GM21825 (cell line): ENCODE measurements around the gene EIF4G3.
"Not testable (repeated sequence)": the region's sequence is repeated elsewhere in the genome, so short reads cannot be mapped to it uniquely, and the experiment has no call there.

Source experiments
- ATAC-seq: cut with Tn5 transposase; IDR thresholded peaks from one replicate; pipeline ENCODE4 v1.9.1; 2021; ENCODE audit warnings: mild to moderate bottlenecking, moderate library complexity; ENCODE audit not compliant: unreplicated experiment

The EIF4G3 gene

DNA sequence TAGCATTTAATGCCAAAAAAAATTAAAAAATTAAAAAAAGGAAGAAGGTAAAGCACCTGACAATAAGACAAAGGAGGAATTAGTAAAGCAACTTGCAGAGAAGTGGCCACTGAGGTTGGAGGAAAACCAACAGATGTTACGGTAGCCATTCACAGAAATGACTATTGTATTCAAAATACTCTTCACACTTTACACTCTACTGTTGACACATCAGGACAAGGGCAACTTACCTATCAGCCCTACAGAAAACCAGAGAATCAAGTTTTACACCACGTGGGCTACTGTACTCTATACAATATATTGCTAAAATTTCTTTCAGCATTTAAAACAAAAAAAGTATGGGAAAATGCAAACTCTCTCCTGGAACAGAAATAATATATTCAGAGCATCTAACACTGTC lies 70.0 kb downstream of the EIF4G3 start:
- no peak for ATAC-seq

- ATAC-seq = no peak
Observed at GRCh38 chr1:21106238-21106637, 70.5 kb downstream of the EIF4G3 start.

DNA sequence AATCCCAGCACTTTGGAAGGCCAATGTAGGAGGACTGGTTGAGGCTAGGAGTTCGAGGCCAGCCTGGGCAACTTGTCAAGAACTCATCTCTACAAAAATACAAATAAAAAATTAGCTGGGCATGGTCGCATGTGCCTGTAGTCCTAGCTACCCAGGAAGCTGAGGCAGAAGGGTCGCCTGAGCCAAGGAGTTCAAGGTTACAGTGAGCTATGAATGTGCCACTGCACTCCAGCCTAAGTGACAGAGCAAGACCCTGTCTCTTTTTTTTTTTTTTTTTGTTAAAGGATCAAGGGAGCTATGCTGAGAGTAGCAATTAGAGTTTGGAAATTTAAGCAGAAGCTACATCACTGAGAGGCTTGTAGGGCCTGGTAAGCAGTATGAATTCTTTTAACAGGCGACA lies 70.9 kb downstream of the EIF4G3 start:
- ATAC-seq = no peak

- no peak for ATAC-seq
Observed at GRCh38 chr1:21104683-21105082, 72.0 kb downstream of the EIF4G3 start.

DNA sequence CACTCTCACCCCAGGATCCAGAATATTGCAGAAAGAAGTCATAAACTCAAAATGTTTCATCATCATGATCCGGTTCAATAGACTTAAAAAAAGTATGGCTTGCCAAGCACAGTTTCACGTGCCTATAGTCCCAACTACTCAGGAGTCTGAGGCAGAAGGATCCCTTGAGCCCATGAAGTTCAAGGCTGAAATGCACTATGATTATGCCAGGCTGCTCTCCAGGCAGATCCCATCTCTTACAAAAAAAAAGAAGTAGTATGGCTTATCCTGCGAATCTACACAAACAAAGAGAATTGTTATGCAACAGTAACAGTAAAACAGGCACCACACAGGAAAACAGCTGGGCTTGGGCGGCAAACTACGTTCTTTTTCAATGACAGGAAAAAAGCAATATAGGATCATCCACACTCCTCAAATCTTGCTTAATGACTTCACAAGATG lies 76.2 kb downstream of the EIF4G3 start:
- ATAC-seq = no peak

DNA sequence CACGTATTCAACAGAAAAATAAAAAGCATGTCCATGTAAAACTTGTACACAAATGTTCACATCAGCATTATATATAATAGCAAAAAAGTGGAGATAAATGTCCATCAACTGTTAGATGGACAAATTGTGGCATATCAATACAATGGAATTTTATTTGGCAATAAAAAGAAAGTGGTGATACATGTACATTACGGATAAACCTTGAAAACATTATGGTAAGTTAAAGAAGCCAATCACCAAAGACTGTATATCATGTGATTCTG lies 76.9 kb downstream of the EIF4G3 start:
- no peak for ATAC-seq

DNA sequence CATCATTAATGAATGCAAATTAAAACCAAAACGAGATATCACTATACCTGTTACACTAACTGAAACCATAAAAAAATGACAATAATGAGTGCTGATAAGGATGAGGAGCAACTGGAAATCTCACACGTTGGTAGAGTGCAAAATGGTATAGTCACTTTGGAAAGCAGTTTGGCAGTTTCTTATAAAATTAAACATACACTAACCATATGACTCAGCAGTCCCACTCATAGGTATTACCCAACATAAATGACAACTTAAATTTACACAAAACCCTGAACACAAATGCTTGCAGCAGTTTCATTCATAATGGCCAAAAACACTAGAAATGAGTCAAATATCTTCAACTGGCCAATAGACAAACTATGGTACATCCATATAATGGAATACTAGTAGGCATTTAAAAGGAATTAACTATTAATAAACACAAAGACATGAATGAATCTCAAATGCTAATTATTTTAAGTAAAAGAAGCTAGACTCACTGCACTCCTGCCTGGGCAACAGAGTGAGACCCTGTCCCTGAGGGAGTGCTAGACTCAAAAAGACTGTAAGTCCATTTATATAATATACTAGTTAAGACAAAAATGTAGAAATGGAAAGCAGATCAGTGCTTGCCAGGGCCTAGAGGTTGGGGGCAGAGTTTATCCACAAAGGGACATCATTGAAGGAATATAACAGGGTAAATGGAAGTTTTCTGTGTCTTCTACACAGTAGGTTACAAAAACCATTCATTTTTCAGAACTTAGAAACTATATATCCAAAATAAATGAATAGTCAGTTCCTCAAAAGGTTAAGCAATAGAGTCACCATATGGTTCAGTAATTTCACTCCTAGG lies 77.4 kb downstream of the EIF4G3 start:
- no peak for ATAC-seq

DNA sequence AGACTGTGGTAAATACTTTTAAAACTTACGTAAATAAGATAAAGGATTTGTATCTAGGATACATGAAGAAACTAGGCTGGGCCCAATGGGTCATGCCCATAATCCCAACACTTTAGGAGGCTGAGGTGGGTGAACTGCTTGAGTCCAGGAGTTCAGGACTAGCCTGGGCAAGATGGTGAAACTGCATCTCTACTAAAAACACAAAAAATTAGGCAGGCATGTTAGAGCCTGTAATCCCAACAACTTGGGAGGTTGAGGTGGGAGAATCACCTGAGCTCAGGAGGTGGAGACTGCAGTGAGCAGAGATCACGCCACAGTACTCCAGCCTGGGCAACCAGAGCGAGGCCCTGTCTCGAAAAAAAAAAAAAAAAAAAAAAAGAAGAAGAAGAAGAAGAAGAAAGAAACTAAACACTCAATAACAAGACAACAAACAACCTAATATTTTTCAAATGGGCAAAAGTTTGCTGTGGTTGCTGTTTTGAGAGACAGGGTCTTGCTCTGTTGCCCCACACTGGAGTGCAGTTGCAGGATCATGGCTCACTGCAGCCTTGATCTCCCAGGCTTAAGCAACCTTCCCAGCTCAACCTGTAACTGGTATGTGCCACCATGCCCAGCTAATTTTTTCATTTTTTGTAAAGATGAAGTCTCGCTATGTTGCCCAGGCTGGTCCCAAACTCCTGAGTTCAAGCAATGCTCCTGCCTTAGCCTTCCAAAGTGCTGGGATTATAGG lies 78.3 kb downstream of the EIF4G3 start:
- no peak for ATAC-seq

DNA sequence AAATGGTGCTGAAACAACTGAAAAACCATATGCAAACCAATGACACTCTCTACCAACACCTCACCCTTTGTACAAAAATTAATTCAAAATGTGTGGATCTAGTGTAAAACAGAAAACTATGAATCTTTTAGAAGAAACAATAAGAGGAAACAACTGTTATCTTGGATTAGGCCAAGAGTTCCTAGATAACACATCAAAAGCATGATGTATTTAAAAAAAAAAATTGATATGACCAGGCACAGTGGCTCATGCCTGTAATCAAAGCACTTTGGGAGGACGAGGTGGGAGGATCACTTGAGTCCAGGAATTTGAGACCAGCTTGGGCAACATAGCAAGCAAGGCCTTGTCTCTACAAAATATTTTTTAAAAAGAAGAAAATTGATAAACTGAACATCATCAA lies 79.0 kb downstream of the EIF4G3 start:
- no peak for ATAC-seq

DNA sequence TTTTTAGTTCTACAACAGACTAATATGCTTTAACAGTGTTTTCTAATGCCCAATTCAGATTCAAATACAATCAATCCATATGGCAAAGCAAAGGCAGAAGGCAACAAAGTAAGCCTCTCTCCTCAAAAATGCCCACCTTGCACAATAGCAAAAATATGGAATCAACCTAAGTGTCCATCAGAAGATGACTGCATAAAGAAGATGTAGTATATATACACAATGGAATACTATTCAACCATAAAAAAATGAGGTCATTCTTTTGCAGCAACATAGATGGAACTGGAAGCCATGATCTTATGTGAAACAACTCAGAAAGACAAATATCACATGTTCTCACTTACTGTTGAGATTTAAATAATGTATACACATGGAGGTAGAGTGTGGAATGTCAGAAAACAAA lies 80.7 kb downstream of the EIF4G3 start:
- ATAC-seq = no peak

DNA sequence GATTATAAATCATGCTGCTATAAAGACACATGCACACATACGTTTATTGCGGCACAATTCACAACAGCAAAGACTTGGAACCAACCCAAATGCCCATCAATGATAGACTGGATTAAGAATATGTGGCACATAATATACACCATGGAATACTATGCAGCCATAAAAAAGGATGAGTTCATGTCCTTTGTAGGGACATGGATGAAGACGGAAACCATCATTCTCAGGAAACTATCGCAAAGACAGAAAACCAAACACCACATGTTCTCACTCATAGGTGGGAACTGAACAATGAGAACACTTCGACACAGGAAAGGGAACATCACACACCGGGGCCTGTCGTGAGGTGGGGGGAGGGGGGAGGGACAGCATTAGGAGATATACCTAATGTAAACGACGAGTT lies 82.4 kb downstream of the EIF4G3 start:
- ATAC-seq = not testable (repeated sequence)

DNA sequence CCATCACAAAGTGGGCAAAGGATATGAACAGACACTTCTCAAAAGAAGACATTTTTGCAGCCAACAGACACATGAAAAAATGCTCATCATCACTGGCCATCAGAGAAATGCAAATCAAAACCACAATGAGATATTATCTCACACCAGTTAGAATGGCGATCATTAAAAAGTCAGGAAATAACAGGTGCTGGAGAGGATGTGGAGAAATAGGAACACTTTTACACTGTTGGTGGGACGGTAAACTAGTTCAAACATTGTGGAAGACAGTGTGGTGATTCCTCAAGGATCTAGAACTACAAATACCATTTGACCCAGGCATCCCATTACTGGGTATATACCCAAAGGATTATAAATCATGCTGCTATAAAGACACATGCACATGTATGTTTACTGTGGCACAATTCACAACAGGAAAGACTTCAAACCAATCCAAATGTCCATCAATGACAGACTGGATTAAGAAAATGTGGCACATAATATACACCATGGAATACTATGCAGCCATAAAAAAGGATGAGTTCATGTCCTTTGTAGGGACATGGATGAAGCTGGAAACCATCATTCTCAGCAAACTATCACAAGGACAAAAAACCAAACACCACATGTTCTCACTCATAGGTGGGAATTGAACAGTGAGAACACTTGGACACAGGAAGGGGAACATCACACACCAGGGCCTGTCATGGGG lies 83.3 kb downstream of the EIF4G3 start:
- ATAC-seq = not testable (repeated sequence)

- ATAC-seq = not testable (repeated sequence)
Observed at GRCh38 chr1:21092545-21092944, 84.2 kb downstream of the EIF4G3 start.

- ATAC-seq = not testable (repeated sequence)
Observed at GRCh38 chr1:21091053-21091690, 85.5 kb downstream of the EIF4G3 start.

DNA sequence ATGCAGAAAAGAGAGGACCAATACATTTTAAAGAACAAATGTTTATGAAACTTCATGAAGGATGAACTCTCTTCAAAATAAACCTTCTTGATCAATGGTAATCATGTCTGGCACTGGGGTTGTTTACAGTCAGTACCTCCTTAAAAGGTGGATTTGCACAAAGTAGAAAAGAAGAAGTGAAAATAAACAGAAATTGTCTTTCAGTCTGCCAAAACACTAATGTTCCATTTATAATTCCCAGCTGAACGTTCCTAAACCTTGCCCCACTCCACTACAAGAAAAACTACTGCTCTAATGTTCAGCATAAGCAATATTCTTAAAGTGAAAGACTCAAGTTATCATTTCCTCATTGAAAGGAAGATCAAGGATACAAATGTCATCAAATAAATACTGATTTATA lies 86.2 kb downstream of the EIF4G3 start:
- no peak for ATAC-seq

DNA sequence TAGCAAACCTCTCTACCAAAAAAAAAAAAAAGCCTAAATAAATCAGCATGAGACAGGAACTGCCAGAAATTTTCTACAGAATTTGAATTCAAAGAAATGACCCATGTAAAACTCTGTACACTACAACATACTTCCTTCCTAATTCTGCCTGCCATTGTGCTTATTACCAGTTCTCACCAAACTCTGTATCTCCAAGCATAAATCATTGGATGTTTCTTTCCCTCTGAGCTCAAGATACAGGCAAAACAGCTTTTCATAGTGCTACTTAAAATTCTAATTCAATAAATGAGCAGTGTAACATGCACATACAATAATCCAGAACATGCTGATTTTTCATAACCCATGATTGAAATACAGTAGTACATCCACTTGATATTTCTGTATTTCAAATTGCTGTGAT lies 87.0 kb downstream of the EIF4G3 start:
- ATAC-seq = no peak

GRCh38 chr1:21089299-21089698 lies 87.4 kb downstream of the EIF4G3 start:
- no peak for ATAC-seq

DNA sequence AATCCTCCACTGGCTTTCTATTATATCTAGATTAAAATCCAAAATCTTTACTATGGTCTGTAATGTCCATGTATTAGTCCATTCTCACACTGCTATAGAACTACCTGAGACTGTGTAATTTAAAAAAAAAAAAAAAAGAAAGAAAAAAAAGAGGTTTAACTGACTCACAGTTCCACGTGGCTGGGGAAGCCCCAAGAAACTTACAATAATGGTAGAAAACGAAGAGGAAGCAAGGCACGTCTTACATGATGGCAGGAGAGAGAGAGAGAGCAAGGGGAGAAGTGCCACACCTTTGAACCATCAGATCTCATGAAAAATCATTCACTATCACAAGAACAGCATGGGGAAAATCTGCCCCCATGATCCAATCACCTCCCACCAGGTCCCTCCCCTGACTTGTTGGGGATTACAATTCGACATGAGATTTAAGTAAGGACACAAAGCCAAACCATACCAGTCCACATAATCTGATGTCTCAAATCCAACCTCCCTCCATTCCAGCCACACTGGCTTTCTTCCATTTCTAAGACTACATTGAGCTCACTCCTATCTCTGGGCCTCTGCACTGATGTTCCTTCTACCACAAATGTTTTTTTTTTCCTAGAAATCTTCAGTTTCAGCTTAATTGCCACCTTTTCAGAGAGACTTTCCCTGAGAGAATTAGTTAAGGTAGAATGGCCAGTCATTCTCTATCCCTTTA lies 92.4 kb downstream of the EIF4G3 start:
- ATAC-seq = no peak

- no peak for ATAC-seq
Observed at GRCh38 chr1:21082073-21082472, 94.6 kb downstream of the EIF4G3 start.

DNA sequence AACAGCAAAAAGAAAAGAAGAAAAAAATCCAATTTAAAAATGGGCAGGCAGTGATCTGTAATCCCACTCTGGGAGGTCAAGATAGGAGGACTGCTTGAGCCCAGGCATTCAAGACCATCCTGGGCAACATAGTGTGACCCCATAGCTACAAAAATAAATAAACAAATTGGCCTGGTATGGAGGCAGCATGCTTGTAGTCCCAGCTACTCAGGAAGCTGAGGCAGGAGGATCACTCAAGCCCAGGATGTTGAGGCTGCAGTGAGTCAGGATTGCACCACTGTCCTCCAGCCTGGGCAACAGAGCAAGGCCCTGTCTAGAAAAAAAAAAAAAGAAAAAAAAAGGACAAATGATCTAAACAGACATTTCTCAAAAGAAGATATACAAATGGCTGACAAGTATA lies 99.6 kb downstream of the EIF4G3 start:
- no peak for ATAC-seq

DNA sequence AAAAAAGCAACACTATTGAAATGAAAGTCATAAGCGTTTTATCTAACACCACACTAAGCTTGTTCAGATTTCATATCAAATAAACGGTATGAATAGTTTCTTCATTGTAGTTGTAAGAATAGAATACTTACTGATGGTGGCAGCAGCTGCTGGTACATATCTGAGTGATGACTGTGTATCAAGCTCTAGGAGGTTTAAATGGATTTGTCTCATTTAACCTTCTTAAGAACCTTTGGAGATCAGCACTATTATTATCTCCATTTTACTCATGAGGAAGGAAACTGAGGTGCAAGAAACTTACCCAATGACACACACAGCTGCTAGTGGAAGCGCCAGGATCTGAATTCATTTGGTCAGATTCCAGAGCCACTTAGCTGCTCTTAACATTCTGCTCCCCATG lies 104.0 kb downstream of the EIF4G3 start:
- ATAC-seq = no peak
